Osteocyte (in vitro differentiated cells): ENCODE measurements around the gene PRODH2. TPM values are rescaled to one million over a fixed set of nuclear protein-coding genes. Genes with fewer than 3 reads are reported as not detected.

ENCODE experiments used
- DNase-seq: peaks from one replicate; pipeline ENCODE4 v3.0.0; 2021; ENCODE audit warnings: mixed read lengths; ENCODE audit not compliant: unreplicated experiment; ENCODE audit errors: extremely low spot score
- H3K27ac Mint-ChIP-seq: one replicate; pipeline ENCODE4 v1.8.0; 2021; ENCODE audit warnings: mild to moderate bottlenecking, mixed read lengths; ENCODE audit not compliant: unreplicated experiment
- H3K27me3 Mint-ChIP-seq: one replicate; pipeline ENCODE4 v1.8.0; 2021; ENCODE audit warnings: mixed read lengths; ENCODE audit not compliant: unreplicated experiment
- H3K36me3 Mint-ChIP-seq: one replicate; pipeline ENCODE4 v1.8.0; 2021; ENCODE audit warnings: mixed read lengths; ENCODE audit not compliant: unreplicated experiment
- H3K4me1 Mint-ChIP-seq: one replicate; pipeline ENCODE4 v1.8.0; 2021; ENCODE audit warnings: mixed read lengths; ENCODE audit not compliant: unreplicated experiment
- H3K4me3 Mint-ChIP-seq: one replicate; pipeline ENCODE4 v1.8.0; 2021; ENCODE audit warnings: mild to moderate bottlenecking, moderate library complexity, mixed read lengths; ENCODE audit not compliant: unreplicated experiment
- H3K9me3 Mint-ChIP-seq: one replicate; pipeline ENCODE4 v1.8.0; 2021; ENCODE audit warnings: mixed read lengths; ENCODE audit not compliant: unreplicated experiment
- total RNA-seq: library from RNA; stranded (reverse); gene quantifications from 2 replicates; pipeline ENCODE4 v1.2.1, GENCODE V29; 2021
- TF ChIP-seq, protein P1 (sequence below): fragments of 200-600 bp; sonication (generic); IDR thresholded peaks from 2 replicates; pipeline ENCODE4 v1.5.0; 2021; ENCODE audit warnings: antibody characterized with exemption, mild to moderate bottlenecking, moderate library complexity

The PRODH2 gene
- total RNA-seq, 1 donor from 2014 or later = not detected

- Mint-ChIP-seq H3K27me3 (peaks cover 55% of the 10 kb centered on the region), H3K27ac (no peak overlapping the region), H3K36me3 (no peaks in the 10 kb centered on the region), H3K4me1 (peaks cover 4% of the 10 kb centered on the region), H3K9me3 (no peaks in the 10 kb centered on the region), H3K4me3 (no peak overlapping the region)
- TF ChIP-seq, protein P1, sequence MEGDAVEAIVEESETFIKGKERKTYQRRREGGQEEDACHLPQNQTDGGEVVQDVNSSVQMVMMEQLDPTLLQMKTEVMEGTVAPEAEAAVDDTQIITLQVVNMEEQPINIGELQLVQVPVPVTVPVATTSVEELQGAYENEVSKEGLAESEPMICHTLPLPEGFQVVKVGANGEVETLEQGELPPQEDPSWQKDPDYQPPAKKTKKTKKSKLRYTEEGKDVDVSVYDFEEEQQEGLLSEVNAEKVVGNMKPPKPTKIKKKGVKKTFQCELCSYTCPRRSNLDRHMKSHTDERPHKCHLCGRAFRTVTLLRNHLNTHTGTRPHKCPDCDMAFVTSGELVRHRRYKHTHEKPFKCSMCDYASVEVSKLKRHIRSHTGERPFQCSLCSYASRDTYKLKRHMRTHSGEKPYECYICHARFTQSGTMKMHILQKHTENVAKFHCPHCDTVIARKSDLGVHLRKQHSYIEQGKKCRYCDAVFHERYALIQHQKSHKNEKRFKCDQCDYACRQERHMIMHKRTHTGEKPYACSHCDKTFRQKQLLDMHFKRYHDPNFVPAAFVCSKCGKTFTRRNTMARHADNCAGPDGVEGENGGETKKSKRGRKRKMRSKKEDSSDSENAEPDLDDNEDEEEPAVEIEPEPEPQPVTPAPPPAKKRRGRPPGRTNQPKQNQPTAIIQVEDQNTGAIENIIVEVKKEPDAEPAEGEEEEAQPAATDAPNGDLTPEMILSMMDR = peak; percentile 7
- DNase-seq = no peak
Observed at GRCh38 chr19:35851213-35852028, 38.8 kb upstream of the PRODH2 start.

GRCh38 chr19:35848919-35849505 is 36.4 kb upstream of the PRODH2 start:
- peaks cover 15% of the 10 kb centered on the region for H3K4me1 Mint-ChIP-seq
- H3K36me3 Mint-ChIP-seq = no peaks in the 10 kb centered on the region
- no peak overlapping the region for H3K27ac Mint-ChIP-seq
- H3K4me3 Mint-ChIP-seq = no peak overlapping the region
- peaks cover 59% of the 10 kb centered on the region for H3K27me3 Mint-ChIP-seq
- no peaks in the 10 kb centered on the region for H3K9me3 Mint-ChIP-seq
- no peak for DNase-seq
- TF ChIP-seq, protein P1 = no peak

GRCh38 chr19:35848486-35848885 is 35.8 kb upstream of the PRODH2 start:
- DNase-seq = no peak
- H3K27me3 Mint-ChIP-seq = peaks cover 64% of the 10 kb centered on the region

GRCh38 chr19:35847911-35848310 is 35.3 kb upstream of the PRODH2 start:
- Mint-ChIP-seq H3K4me1 (peaks cover 15% of the 10 kb centered on the region), H3K4me3 (no peak overlapping the region), H3K27me3 (peaks cover 64% of the 10 kb centered on the region), H3K27ac (no peak overlapping the region), H3K9me3 (no peaks in the 10 kb centered on the region), H3K36me3 (no peaks in the 10 kb centered on the region)
- TF ChIP-seq, protein P1 = no peak
- DNase-seq = no peak

More at GRCh38 chr19:35848486-35848885, 35.8 kb upstream of the PRODH2 start:
- Mint-ChIP-seq H3K9me3 (no peaks in the 10 kb centered on the region), H3K4me1 (peaks cover 15% of the 10 kb centered on the region), H3K27ac (no peak overlapping the region), H3K36me3 (no peaks in the 10 kb centered on the region), H3K4me3 (no peak overlapping the region)
- TF ChIP-seq, protein P1 = no peak

DNA sequence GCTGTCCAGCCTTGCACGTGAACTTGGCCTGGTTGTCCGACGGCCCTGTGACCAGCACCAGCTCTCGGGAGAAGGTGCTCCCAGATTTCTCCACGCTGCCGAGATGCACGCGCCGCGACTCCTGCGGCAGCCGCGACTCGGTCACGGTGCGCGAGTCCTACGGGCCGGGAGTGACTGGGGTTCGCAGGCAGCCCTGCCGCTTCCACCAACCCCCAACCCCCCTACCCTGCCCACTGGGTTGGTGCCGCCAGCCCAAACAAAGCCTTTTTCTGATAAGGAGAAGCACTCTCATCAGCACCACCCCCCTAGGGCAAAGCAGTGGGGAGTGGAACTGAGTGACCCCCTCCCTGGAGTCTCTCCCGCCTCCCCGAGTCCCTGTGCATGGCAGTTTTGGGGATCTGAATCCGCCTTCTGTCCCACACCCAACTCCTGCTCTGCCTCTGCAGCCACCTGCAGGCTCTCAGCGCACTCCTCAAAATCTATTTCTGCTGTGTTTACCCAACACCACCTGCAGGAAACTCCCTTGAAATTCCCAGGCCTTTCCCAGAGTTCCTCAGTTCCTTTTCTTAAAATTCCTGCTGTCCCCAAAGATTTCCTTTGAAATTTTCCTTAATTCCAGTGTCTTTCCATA is 33.5 kb upstream of the PRODH2 start:
- H3K4me1 Mint-ChIP-seq = peaks cover 15% of the 10 kb centered on the region
- H3K4me3 Mint-ChIP-seq = no peak overlapping the region
- H3K36me3 Mint-ChIP-seq = no peaks in the 10 kb centered on the region
- TF ChIP-seq, protein P1 = no peak
- H3K27ac Mint-ChIP-seq = no peak overlapping the region
- H3K27me3 Mint-ChIP-seq = peaks cover 66% of the 10 kb centered on the region
- no peaks in the 10 kb centered on the region for H3K9me3 Mint-ChIP-seq
- no peak for DNase-seq
